Measurements from ENCODE around the gene TMEM54. TPM values are rescaled to one million over a fixed set of nuclear protein-coding genes. Genes with fewer than 3 reads are reported as not detected.

TMEM54 gene
- total and polyA plus RNA-seq, 2 experiments from 2014 or later, result 33.7 to 60.4 TPM

DNA sequence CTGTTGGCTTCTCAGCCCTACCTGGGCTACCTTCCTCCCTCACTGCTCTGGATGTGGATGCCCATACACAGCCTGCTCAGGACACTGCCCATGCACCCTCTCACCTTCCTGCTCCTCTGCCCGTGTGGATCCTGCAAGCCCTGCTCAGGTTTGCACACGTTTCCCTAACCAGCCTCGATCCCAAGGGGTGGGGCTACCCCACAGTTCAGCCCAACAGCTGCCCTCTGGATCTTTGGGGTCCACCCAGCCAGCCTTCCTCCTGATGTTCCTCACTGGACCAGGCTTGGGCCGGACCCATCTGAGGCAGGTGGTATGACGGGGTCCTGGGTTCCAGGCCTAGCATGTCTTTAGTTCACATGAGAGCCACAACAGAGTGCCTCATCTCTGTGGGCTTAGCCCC is 4.7 kb downstream of the TMEM54 start:
- Histone ChIP-seq H3K4me2 (ENCODE audit: unreplicated experiment) (no peak overlapping the region), H3K9me3 (ENCODE audit: low read depth) (no peaks in the 10 kb centered on the region), H3K27me3 (replicated peaks; ENCODE audit: insufficient read depth) (peaks cover 13% of the 10 kb centered on the region), H3K27ac (no peak overlapping the region), H3K9me2 (ENCODE audit: insufficient read depth) (no peaks in the 10 kb centered on the region), H3K36me3 (ENCODE audit: low read depth) (no peaks in the 10 kb centered on the region), H3F3A (ENCODE audit: insufficient read depth) (no peaks in the 10 kb centered on the region), H3K4me1 (ENCODE audit: insufficient read depth) (no peaks in the 10 kb centered on the region), H3K4me3 (no peak overlapping the region), H3K79me2 (ENCODE audit: insufficient read depth) (no peaks in the 10 kb centered on the region), H2AFZ (no peak overlapping the region), H4K20me1 (ENCODE audit: insufficient read depth) (no peaks in the 10 kb centered on the region), H3K9ac (no peak overlapping the region)
- in situ Hi-C loops (cut with MboI), result no loop called here
- no peak for TF ChIP-seq EZH2 (IDR thresholded peaks at IDR 0.05; ENCODE audit: insufficient read depth, poor library complexity, severe bottlenecking)
- no peak for TF ChIP-seq EZH2phosphoT487 (IDR thresholded peaks at IDR 0.05; ENCODE audit: insufficient read depth, low read depth)
- 79 to 84% methylated on average over 5 of the region's 5 CpGs for WGBS, 2 experiments (ENCODE audit: low coverage in 1 of 2, low lambda C conversion rate in 2 of 2, missing lambda C conversion rate in 2 of 2)
- no peak for DNase-seq

DNA sequence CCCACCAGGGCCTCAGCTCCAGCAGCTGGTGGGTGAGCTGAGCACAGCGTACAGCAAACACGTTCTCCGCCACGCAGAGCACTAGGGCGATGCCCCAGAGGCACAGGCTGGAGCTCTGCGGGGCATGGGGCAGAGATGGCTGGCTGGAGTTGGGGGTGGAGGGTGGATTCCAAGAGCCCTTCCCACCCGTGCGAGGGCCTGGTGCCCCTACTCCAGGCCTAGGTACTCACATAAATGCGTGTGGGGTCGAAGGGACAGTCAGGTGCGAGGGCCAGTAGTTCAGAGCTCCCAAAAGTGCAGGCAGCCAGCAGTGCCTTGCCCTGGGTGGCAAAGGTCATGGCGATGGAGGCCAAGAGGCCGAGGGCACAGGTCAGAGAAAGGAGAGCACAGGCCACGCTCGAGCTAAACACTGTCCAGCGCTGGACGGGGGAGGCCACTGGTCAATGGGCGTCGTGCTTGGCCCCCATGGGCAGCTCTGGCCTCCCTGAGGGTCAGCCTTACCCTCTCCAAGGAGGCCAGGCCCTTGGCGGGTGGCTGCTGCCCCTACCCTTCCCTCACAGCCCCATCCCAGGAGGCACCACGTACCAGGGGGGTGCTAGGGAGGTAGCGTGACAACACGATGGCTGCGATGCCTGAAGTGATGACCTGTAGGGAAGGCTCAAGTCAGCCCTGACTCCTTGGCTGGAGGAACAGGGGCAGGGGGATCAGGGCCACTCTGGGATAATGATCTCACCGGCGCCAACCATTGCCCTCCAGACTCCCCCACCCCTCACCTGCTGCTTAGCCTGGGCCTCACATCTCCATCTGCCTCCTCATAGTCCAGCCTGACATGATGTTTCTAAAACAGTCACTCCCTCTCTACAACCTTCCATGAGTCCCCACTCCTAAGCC is 5.6 kb downstream of the TMEM54 start:
- H3K36me3 ChIP-seq (ENCODE audit: low read depth), result no peaks in the 10 kb centered on the region
- in situ Hi-C loops (cut with MboI), result no loop called here
- no peak overlapping the region for H3K4me3 ChIP-seq
- 90 to 94% methylated on average over 20 to 26 of the region's 26 CpGs for WGBS, 2 experiments (ENCODE audit: low coverage in 1 of 2, low lambda C conversion rate in 2 of 2, missing lambda C conversion rate in 2 of 2)
- H3K9me2 ChIP-seq (ENCODE audit: insufficient read depth), result no peaks in the 10 kb centered on the region
- no peak overlapping the region for H3K9ac ChIP-seq
- H4K20me1 ChIP-seq (ENCODE audit: insufficient read depth), result no peaks in the 10 kb centered on the region
- TF ChIP-seq EZH2 (IDR thresholded peaks at IDR 0.05; ENCODE audit: insufficient read depth, poor library complexity, severe bottlenecking) (no peak), EZH2phosphoT487 (IDR thresholded peaks at IDR 0.05; ENCODE audit: insufficient read depth, low read depth) (no peak)
- no peaks in the 10 kb centered on the region for H3F3A ChIP-seq (ENCODE audit: insufficient read depth)
- H3K27ac ChIP-seq, result no peak overlapping the region
- H3K4me1 ChIP-seq (ENCODE audit: insufficient read depth), result no peaks in the 10 kb centered on the region
- H3K27me3 ChIP-seq (replicated peaks; ENCODE audit: insufficient read depth), result peaks cover 14% of the 10 kb centered on the region
- H3K79me2 ChIP-seq (ENCODE audit: insufficient read depth), result no peaks in the 10 kb centered on the region
- H2AFZ ChIP-seq, result no peak overlapping the region
- no peak for DNase-seq
- no peaks in the 10 kb centered on the region for H3K9me3 ChIP-seq (ENCODE audit: low read depth)
- no peak overlapping the region for H3K4me2 ChIP-seq (ENCODE audit: unreplicated experiment)

DNA sequence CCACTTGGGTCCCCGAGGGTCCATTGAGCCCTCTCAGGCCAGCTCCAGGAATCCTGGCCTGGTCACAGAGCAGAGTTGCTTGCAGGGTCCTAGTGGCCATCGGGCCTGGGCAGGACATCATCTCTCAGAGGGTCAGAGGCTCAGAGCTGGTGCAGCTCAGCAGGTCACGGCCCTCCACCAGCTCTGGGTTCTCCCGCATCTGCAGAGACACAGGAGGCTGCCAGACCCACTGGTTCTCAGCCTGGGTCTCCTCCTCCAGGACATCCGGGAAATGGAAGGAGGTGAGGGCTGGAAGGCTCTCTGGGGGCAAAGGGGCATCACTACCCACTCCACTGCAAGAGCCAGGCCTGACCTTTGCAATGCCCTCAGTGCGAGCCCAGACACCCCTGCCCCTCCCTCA is 6.5 kb downstream of the TMEM54 start:
- no peaks in the 10 kb centered on the region for H3F3A ChIP-seq (ENCODE audit: insufficient read depth)
- DNase-seq, result no peak
- in situ Hi-C loops (cut with MboI), result no loop called here
- 86 to 87% methylated on average over 6 of the region's 6 CpGs for WGBS, 2 experiments (ENCODE audit: low coverage in 1 of 2, low lambda C conversion rate in 2 of 2, missing lambda C conversion rate in 2 of 2)
- no peaks in the 10 kb centered on the region for H3K4me1 ChIP-seq (ENCODE audit: insufficient read depth)
- no peaks in the 10 kb centered on the region for H3K79me2 ChIP-seq (ENCODE audit: insufficient read depth)
- TF ChIP-seq EZH2 (IDR thresholded peaks at IDR 0.05; ENCODE audit: insufficient read depth, poor library complexity, severe bottlenecking) (no peak), EZH2phosphoT487 (IDR thresholded peaks at IDR 0.05; ENCODE audit: insufficient read depth, low read depth) (no peak)
- H3K36me3 ChIP-seq (ENCODE audit: low read depth), result no peaks in the 10 kb centered on the region
- no peak overlapping the region for H3K4me3 ChIP-seq
- H4K20me1 ChIP-seq (ENCODE audit: insufficient read depth), result no peaks in the 10 kb centered on the region
- no peaks in the 10 kb centered on the region for H3K9me3 ChIP-seq (ENCODE audit: low read depth)
- peaks cover 14% of the 10 kb centered on the region for H3K27me3 ChIP-seq (replicated peaks; ENCODE audit: insufficient read depth)
- no peak overlapping the region for H3K9ac ChIP-seq
- no peak overlapping the region for H3K27ac ChIP-seq
- no peak overlapping the region for H3K4me2 ChIP-seq (ENCODE audit: unreplicated experiment)
- no peak overlapping the region for H2AFZ ChIP-seq
- no peaks in the 10 kb centered on the region for H3K9me2 ChIP-seq (ENCODE audit: insufficient read depth)

DNA sequence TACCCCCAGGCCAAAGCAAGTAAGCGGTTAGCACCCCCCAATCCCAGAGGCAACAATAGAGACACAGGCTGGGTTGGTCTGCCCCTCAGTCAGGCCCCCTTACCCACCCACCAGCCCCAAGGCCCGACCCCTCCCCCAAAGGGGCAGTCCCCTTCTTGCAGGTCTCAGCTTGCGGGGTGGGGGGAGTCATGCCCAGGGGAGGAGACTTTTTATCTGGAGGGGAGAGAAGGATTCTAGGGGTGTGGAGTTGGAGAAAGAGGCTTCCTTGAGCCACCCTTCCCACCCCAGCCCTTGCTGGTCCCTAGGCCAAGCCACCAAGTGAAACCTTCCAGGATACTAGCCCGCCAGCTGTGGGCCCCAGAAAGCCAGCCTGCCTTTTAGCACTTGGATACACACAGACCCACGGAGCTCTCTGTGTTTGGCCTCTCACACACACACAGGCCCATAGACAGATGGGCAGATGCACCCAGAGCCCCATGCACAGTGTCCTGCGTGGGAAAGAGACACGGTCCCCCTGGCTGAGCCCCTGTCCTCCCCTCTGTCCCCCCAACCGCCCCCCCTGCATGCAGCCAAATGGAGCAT is 7.1 kb downstream of the TMEM54 start:
- no peak overlapping the region for H3K27ac ChIP-seq
- H4K20me1 ChIP-seq (ENCODE audit: insufficient read depth), result no peaks in the 10 kb centered on the region
- no peaks in the 10 kb centered on the region for H3K4me1 ChIP-seq (ENCODE audit: insufficient read depth)
- no peak overlapping the region for H3K4me3 ChIP-seq
- H3K27me3 ChIP-seq (replicated peaks; ENCODE audit: insufficient read depth), result peaks cover 14% of the 10 kb centered on the region
- no peak overlapping the region for H3K9ac ChIP-seq
- H3F3A ChIP-seq (ENCODE audit: insufficient read depth), result no peaks in the 10 kb centered on the region
- no peaks in the 10 kb centered on the region for H3K9me3 ChIP-seq (ENCODE audit: low read depth)
- H3K79me2 ChIP-seq (ENCODE audit: insufficient read depth), result no peaks in the 10 kb centered on the region
- no peak for DNase-seq
- in situ Hi-C loops (cut with MboI), result no loop called here
- TF ChIP-seq EZH2phosphoT487 (IDR thresholded peaks at IDR 0.05; ENCODE audit: insufficient read depth, low read depth) (no peak), EZH2 (IDR thresholded peaks at IDR 0.05; ENCODE audit: insufficient read depth, poor library complexity, severe bottlenecking) (no peak)
- H3K4me2 ChIP-seq (ENCODE audit: unreplicated experiment), result no peak overlapping the region
- no peaks in the 10 kb centered on the region for H3K36me3 ChIP-seq (ENCODE audit: low read depth)
- no peak overlapping the region for H2AFZ ChIP-seq
- 79 to 83% methylated on average over 6 to 8 of the region's 8 CpGs for WGBS, 2 experiments (ENCODE audit: low coverage in 1 of 2, low lambda C conversion rate in 2 of 2, missing lambda C conversion rate in 2 of 2)
- no peaks in the 10 kb centered on the region for H3K9me2 ChIP-seq (ENCODE audit: insufficient read depth)
